HG03439 (cell line): ENCODE results near the gene TSHZ2.

Experiments
- ATAC-seq: cut with Tn5 transposase; IDR thresholded peaks from one replicate; pipeline ENCODE4 v1.9.1; 2021; ENCODE audit warnings: mild to moderate bottlenecking, moderate library complexity; ENCODE audit not compliant: unreplicated experiment

The TSHZ2 gene

DNA sequence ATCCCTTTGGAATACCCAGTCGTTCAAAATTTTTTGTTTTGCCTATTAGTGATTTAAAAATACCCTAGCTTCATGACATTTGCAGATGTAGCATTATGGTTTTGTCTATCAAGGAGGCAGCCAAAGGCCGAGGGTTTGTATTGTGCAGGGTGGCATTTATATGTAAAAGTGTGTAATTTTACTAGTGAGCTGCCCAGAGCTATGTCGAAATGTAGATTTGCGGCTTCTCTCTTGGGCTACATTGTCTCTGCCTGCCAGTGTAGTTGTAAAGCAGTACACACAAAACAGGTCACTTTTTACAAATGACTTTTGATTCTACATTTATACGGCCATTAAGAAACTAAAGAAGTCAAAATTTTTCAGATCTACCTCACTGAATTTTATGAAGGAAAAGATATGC is 87.7 kb downstream of the TSHZ2 start:
- no peak for ATAC-seq

DNA sequence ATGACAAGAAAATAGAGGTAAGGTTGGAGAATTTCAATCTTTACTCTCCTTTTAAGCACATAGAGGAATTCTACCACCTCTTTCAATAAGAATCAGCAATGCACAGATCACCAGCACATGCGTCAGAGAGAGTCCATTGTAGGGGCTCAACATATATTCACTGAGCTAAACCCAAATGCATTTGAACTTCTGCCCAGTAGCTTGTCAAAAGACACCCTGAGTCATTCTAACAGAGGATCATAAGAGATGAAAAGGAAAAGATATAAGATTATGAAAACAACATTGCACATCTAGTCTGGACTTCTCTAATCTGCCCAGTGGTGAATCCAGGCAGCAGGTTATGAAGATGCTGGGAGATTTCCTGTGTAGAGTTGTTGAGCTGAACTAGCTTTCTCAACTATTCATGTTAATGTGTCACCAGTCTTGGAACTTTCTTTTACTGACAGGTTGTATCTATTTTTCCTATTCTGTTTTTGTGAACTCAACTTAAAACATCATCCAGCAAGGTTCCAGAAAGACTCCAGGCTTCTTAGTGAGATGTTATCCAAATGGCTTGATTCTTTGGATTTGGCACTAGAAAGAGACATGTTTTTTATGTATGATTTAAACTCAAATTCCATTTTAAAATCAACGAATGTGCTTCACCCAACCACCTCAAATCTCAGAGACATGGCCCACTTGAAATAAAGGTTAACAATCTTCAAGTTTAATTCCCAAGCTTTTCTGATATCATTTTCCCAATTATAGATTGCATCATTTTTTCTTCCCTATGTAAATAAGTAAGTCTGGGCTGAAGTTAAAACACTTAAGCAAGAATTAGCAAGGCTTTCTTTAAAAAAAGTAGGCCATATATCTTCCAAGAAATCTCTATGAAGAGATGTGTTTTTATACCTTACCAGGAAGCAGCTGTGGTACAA is 89.3 kb downstream of the TSHZ2 start:
- ATAC-seq = no peak

GRCh38 chr20:53064935-53065334 is 92.8 kb downstream of the TSHZ2 start:
- no peak for ATAC-seq

DNA sequence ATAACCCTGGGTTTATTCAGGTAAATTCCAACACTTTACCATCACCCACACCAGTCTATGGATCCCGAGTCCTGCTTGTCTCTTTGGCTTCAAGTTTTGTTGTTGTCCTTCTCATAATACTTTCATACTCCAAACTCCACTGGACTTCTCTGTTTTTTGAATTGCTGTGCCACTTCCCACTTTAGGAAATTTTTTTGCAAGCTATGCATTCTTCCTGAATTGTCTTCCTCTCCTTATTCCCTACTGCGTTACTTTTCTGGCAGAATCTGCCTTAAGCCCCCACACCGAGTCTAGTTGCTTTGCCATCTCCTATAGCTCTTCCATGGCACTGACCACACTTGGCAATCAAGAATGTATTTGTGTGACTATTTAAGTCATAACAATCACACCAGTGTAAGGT is 96.1 kb downstream of the TSHZ2 start:
- no peak for ATAC-seq

DNA sequence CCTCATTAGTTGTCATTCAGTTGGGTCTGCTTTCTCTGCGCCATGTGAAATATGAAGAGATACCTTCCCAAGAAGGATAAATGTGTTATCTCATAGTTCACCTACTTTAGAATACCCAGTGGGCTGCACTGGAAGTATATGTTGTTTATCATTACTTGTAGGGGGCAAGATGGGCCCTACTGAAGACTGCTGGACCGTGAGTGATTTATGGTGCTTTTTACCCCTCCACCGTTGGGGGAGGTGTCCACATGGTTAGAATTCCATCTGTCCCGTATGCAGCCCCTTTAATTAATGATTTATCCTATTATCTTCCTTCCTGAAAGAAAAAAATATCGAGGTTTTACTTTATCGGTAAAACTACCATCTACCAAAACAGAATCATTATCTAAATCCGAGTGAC is 97.0 kb downstream of the TSHZ2 start:
- no peak for ATAC-seq

GRCh38 chr20:53070224-53070623 is 98.1 kb downstream of the TSHZ2 start:
- ATAC-seq = no peak

- no peak for ATAC-seq
Measured at GRCh38 chr20:53070706-53071392, 98.7 kb downstream of the TSHZ2 start.

GRCh38 chr20:53071833-53072232 is 99.7 kb downstream of the TSHZ2 start:
- ATAC-seq = no peak

DNA sequence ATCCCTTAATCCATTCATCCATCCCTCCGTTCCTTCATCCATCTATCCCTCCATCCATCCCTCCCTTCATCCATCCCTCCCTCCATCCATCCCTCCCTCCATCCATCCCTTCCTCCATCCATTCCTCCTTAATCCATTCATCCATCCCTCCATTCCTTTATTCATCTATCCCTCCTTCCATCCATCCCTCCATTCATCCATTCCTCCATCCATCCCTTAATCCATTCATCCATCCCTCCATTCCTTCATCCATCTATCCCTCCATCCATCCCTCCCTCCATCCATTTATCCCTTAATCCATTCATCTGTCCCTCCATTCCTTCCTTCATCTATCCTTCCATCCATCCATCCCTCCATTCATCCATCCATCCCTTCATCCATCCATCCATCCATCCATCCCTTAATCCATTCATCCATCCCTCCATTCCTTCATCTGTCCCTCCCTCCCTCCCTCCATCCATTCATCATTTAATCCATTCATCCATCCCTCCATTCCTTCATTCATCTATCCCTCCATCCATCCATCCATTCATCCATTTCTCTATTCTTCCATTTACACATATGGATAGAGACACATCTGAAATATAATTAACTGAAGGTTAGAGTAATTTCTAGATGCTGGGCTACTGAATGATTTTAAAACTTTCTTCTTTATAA is 100.9 kb downstream of the TSHZ2 start:
- no peak for ATAC-seq

DNA sequence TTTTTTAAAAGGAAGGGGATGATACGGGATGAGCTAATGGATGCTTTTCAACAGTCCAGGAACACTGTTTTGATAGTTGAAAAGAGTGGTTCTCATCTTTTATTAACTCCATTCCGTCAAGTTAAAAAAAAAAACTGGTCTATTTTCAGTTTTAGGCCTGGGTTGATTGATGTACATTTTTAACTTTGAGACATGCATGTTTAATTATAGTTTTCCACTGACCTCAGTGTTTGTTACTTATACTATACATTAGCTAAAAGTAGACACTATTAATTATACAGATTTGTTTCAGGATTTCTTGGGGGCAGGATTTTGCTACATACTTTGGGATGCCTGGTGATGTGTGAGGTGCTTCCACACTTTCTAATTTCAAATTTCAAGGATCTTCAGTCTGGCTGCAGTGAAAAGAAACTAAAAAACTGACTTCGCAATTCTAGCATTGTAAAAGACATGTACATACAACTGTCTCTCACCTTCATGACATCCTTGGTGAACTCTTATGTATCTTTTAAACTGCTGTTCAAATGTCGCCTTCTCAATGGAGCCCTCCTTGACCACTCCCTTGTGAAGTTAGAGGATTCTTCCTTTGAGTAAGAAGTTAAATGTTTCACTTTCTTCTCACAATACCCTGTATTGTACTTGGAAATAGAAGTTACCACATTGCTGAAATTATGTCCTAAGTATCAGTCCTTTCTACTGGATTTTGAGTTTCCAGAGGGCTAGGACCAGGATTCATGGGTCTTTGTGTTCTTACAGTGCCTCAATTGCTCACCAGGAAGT is 101.7 kb downstream of the TSHZ2 start:
- ATAC-seq = no peak

GRCh38 chr20:53074811-53075314 is 102.7 kb downstream of the TSHZ2 start:
- ATAC-seq = no peak

GRCh38 chr20:53076668-53077067 is 104.5 kb downstream of the TSHZ2 start:
- ATAC-seq = no peak

DNA sequence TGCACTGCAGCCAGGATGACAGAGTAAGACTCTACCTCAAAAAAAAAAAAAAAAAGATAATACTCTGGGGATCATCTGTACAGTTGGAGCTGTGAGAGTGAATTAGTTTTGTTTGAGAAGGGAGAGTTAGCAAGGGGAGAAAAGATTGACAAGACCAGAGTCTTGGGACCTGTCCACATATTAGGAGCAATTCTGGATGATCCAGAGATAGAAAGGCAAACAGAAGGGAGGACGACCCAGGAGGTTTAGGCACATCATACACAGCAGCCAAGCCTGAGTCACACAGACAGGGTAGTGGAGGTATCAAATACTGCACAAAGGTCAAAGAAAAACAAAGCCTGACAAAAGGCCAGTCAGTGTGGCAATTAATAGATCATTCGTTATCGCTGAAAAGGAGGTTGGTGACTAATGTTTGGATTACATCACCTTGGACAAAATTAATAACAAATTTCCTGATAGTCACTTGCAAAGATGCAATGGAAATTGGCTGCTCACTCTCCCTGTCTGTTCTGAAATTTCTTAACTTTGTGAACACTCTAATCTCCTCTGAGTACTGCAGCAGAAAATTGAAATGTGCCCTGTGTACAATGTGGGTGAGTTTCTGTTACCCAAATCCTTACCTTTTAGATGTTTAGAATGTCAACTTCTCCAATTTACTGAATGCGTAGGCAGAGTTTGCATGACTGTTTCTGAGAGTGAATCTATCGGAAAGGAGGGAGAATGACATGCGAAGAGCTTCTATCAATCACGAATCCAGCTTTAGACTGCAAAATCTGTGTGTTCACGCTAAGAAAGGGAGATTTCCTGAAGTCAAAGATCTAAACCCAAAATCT is 105.4 kb downstream of the TSHZ2 start:
- no peak for ATAC-seq

DNA sequence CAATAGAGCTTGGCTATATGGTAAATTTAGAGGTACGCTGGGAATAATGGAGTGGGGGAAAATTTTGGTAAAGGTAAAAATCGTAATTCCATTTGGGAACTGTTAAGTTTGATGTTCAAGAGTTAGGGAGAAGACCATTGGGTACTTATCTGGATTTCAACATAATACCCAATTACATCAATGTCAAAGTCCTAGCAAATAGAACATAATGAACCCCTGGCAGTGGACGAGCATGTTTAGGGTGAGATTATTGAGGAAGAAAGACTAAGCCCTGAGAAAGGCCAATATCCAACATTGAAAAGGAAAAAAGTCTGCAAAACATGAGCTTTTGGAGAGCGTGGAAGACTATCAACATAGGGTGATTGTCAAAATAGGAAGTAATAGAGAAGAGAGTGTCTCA is 106.6 kb downstream of the TSHZ2 start:
- no peak for ATAC-seq

DNA sequence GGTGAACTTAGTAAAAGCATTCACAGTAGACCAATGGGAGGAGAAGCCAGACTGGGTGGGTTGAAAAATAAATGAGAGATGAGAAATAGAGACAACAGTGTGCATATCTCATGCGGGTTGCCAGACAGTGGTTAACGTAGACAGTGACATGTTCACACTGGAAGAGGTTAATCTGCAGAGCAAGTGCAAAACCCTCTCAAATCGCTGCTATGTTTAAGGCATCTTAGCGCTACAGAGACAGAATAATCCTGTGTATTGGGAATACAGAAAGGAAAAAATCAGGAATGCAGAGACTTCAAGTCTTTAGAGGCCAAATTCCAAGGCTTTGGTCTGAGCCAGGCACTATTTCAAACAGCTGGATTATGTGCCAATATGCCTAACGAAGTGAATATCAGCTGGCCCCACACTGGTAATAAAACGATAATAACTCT is 107.1 kb downstream of the TSHZ2 start:
- no peak for ATAC-seq

DNA sequence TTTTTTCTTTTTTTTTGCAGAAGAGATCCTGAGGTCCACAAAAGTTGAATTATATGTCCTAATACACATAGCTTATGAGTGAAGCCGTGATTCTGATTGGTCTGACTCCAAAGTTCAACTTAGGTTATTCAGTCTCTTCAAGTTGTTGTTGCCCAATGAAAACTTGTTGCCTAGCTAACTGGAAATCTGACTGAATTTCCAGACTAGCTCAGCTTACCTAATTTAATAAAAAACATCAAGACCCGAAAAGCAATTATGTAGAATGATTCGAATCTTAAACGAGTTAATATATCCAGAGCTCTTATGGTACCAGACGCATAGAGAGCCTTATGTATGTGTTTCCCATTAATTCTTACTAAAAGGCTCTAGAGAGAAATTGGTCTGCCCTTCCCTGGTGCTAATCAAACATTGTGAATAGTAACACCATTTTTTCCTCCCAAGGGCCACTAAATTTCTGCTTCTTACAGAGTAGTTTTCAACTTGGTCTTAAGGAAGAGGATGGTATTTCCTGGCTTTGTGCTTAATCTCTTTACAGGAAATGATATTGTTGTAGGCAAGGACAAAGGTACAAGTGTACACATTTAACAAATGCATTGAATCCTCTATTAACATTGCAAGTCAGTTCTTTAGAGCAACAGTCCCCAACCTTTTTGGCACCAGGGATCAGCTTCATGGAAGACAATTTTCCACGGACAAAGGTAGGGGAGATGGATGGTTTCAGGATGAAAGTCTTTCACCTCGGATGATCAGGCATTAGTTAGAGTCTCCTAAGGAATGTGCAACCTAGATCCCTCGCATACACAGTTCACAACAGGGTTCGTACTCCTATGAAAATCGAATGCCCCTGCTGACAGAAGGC is 107.9 kb downstream of the TSHZ2 start:
- ATAC-seq = no peak

DNA sequence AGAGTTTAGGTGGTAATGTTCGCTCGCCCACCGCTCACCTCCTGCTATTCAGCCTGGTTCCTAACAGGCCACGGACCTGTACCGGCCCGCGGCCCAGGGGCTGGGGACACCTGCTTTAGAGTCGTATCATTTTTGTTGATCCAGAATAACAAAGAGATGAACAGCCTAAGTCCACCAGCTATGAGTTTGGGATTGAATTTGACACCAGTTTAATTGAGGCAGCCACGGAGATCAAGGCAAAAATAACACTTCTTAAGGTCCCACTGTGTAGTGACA is 108.5 kb downstream of the TSHZ2 start:
- no peak for ATAC-seq

GRCh38 chr20:53080969-53081871 is 109.1 kb downstream of the TSHZ2 start:
- no peak for ATAC-seq
